HG02610 (cell line): ENCODE measurements around the gene TGM1.

Source experiments
- ATAC-seq: cut with Tn5 transposase; IDR thresholded peaks from one replicate; pipeline ENCODE4 v1.9.1; 2021; ENCODE audit warnings: mild to moderate bottlenecking, moderate library complexity; ENCODE audit not compliant: unreplicated experiment

The TGM1 gene

GRCh38 chr14:24292118-24292807, 29.3 kb upstream of the TGM1 start:
- no peak for ATAC-seq

- ATAC-seq = no peak
These were observed 28.6 kb upstream of the TGM1 start for GRCh38 chr14:24291446-24292117.

GRCh38 chr14:24290746-24291145, 27.8 kb upstream of the TGM1 start:
- no peak for ATAC-seq

- ATAC-seq = peak; percentile 73
These were observed 26.8 kb upstream of the TGM1 start for GRCh38 chr14:24289649-24290280.

GRCh38 chr14:24286996-24287395, 24.0 kb upstream of the TGM1 start:
- no peak for ATAC-seq

GRCh38 chr14:24285351-24285750, 22.4 kb upstream of the TGM1 start:
- ATAC-seq = no peak

- ATAC-seq = no peak
These were observed 21.6 kb upstream of the TGM1 start for GRCh38 chr14:24284501-24285035.

- ATAC-seq = no peak
These were observed 21.0 kb upstream of the TGM1 start for GRCh38 chr14:24283796-24284460.

- ATAC-seq = no peak
These were observed 19.8 kb upstream of the TGM1 start for GRCh38 chr14:24282736-24283135.

GRCh38 chr14:24281636-24282035, 18.7 kb upstream of the TGM1 start:
- ATAC-seq = no peak

GRCh38 chr14:24280797-24281460, 18.0 kb upstream of the TGM1 start:
- no peak for ATAC-seq

- peak; percentile 80 for ATAC-seq
These were observed 16.6 kb upstream of the TGM1 start for GRCh38 chr14:24279301-24280186.

- ATAC-seq = no peak
These were observed 15.4 kb upstream of the TGM1 start for GRCh38 chr14:24278424-24278823.

GRCh38 chr14:24277606-24278321, 14.8 kb upstream of the TGM1 start:
- no peak for ATAC-seq

- ATAC-seq = no peak
These were observed 14.1 kb upstream of the TGM1 start for GRCh38 chr14:24277071-24277470.

GRCh38 chr14:24274101-24274543, 11.1 kb upstream of the TGM1 start:
- ATAC-seq = peak; percentile 60

- no peak for ATAC-seq
These were observed 10.5 kb upstream of the TGM1 start for GRCh38 chr14:24273422-24273998.

GRCh38 chr14:24272467-24272866, 9.5 kb upstream of the TGM1 start:
- ATAC-seq = no peak

GRCh38 chr14:24271834-24272263, 8.9 kb upstream of the TGM1 start:
- no peak for ATAC-seq
